HEK293 (cell line): ENCODE measurements around the gene PRICKLE3.
A peak's percentile ranks its signal among the peaks of the same experiment; 100 is the strongest.

Experiments used
- FEZF1 ChIP-seq: fragments of 450-650 bp; formaldehyde crosslinking; IDR thresholded peaks from 2 replicates; pipeline ENCODE4 v1.5.1; 2016; ENCODE audit warnings: missing biosample characterization, missing genetic modification characterization
- GLI4 ChIP-seq: fragments of 450-650 bp; formaldehyde crosslinking; IDR thresholded peaks from 2 replicates; pipeline ENCODE4 v1.5.1; 2016; ENCODE audit warnings: missing biosample characterization, missing genetic modification characterization
- GLIS2 ChIP-seq: fragments of 450-650 bp; formaldehyde crosslinking; IDR thresholded peaks from 2 replicates; pipeline ENCODE4 v1.5.1; 2016; ENCODE audit warnings: missing biosample characterization, missing genetic modification characterization
- HIC1 ChIP-seq: fragments of 450-650 bp; formaldehyde crosslinking; IDR thresholded peaks from 2 replicates; pipeline ENCODE4 v1.5.1; 2016; ENCODE audit warnings: missing biosample characterization, missing genetic modification characterization
- HOXD13 ChIP-seq: sonication (generic); formaldehyde crosslinking; IDR thresholded peaks from 2 replicates; pipeline ENCODE4 v1.8.0; 2022; ENCODE audit warnings: missing genetic modification reagents, borderline replicate concordance
- IKZF3 ChIP-seq: fragments of 450-650 bp; IDR thresholded peaks from 2 replicates; pipeline ENCODE4 v1.5.0; 2018; ENCODE audit warnings: missing biosample characterization, mild to moderate bottlenecking, missing genetic modification characterization, moderate library complexity
- KLF1 ChIP-seq: fragments of 450-650 bp; formaldehyde crosslinking; IDR thresholded peaks from 2 replicates; pipeline ENCODE4 v1.5.1; 2016; ENCODE audit warnings: missing biosample characterization, missing genetic modification characterization
- KLF10 ChIP-seq: fragments of 450-650 bp; IDR thresholded peaks from 2 replicates; pipeline ENCODE4 v1.5.1; 2018; ENCODE audit warnings: missing biosample characterization, mild to moderate bottlenecking, missing genetic modification characterization
- KLF8 ChIP-seq: fragments of 450-650 bp; formaldehyde crosslinking; IDR thresholded peaks from 2 replicates; pipeline ENCODE4 v1.5.1; 2016; ENCODE audit warnings: missing biosample characterization, missing genetic modification characterization
- OSR2 ChIP-seq: fragments of 450-650 bp; formaldehyde crosslinking; IDR thresholded peaks from 2 replicates; pipeline ENCODE4 v1.5.1; 2016; ENCODE audit warnings: missing biosample characterization, missing genetic modification characterization
- PATZ1 ChIP-seq: fragments of 450-650 bp; formaldehyde crosslinking; IDR thresholded peaks from 2 replicates; pipeline ENCODE4 v1.5.1; 2016; ENCODE audit warnings: missing biosample characterization, missing genetic modification characterization
- SP3 ChIP-seq: fragments of 450-650 bp; formaldehyde crosslinking; IDR thresholded peaks from 2 replicates; pipeline ENCODE4 v1.5.1; 2016; ENCODE audit warnings: missing biosample characterization, missing genetic modification characterization
- WT1 ChIP-seq: fragments of 450-650 bp; formaldehyde crosslinking; IDR thresholded peaks from 2 replicates; pipeline ENCODE4 v1.5.1; 2016; ENCODE audit warnings: missing biosample characterization, missing genetic modification characterization
- ZBTB11 ChIP-seq: fragments of 450-650 bp; formaldehyde crosslinking; conservative IDR thresholded peaks from 2 replicates; pipeline ENCODE4 v1.5.1; 2016; ENCODE audit warnings: low read depth, missing biosample characterization, missing genetic modification characterization
- ZNF18 ChIP-seq: fragments of 450-650 bp; formaldehyde crosslinking; IDR thresholded peaks from 2 replicates; pipeline ENCODE4 v1.5.1; 2016; ENCODE audit warnings: missing biosample characterization, missing genetic modification characterization
- ZNF24 ChIP-seq: fragments of 450-650 bp; formaldehyde crosslinking; IDR thresholded peaks from 2 replicates; pipeline ENCODE4 v1.5.1; 2016; ENCODE audit warnings: missing biosample characterization, missing genetic modification characterization
- ZNF341 ChIP-seq: fragments of 450-650 bp; formaldehyde crosslinking; IDR thresholded peaks from 2 replicates; pipeline ENCODE4; 2016; ENCODE audit warnings: low read depth, missing biosample characterization, missing genetic modification characterization
- ZNF362 ChIP-seq: fragments of 450-650 bp; formaldehyde crosslinking; IDR thresholded peaks from 2 replicates; pipeline ENCODE4 v1.5.1; 2016; ENCODE audit warnings: missing biosample characterization, missing genetic modification characterization
- ZNF518A ChIP-seq: fragments of 450-650 bp; formaldehyde crosslinking; conservative IDR thresholded peaks from 2 replicates; pipeline ENCODE4 v1.5.1; 2016; ENCODE audit warnings: low read depth, missing biosample characterization, missing genetic modification characterization
- ZNF561 ChIP-seq: fragments of 450-650 bp; IDR thresholded peaks from 2 replicates; pipeline ENCODE4 v1.5.1; 2018; ENCODE audit warnings: missing biosample characterization, missing genetic modification characterization, borderline replicate concordance
- ZNF629 ChIP-seq: fragments of 450-650 bp; formaldehyde crosslinking; IDR thresholded peaks from 2 replicates; pipeline ENCODE4 v1.5.1; 2017; ENCODE audit warnings: missing biosample characterization, missing genetic modification characterization
- ZSCAN30 ChIP-seq: fragments of 450-650 bp; IDR thresholded peaks from 2 replicates; pipeline ENCODE4 v1.5.1; 2018; ENCODE audit warnings: missing biosample characterization, mild to moderate bottlenecking, missing genetic modification characterization, moderate library complexity
- ZXDB ChIP-seq: fragments of 450-650 bp; formaldehyde crosslinking; IDR thresholded peaks from 2 replicates; pipeline ENCODE4 v1.5.1; 2016; ENCODE audit warnings: missing biosample characterization, missing genetic modification characterization

Gene PRICKLE3

GRCh38 chrX:49190821-49191573 is 4.8 kb upstream of the PRICKLE3 start (continued):
- TF ChIP-seq ZNF18 (tag by site-specific recombination): no peak
- peak; percentile 98 for TF ChIP-seq IKZF3 (tag by site-specific recombination)
- TF ChIP-seq KLF8 (tag by site-specific recombination): peak; percentile 86
- TF ChIP-seq FEZF1 (tag by site-specific recombination): 0 out of 2 replicates have a peak, but pooled peaks have one; percentile 12
- no peak for TF ChIP-seq ZSCAN30
- peak; percentile 73 for TF ChIP-seq ZXDB
- 0 out of 2 replicates have a peak, but pooled peaks have one; percentile 28 for TF ChIP-seq WT1
- peak; percentile 82 for TF ChIP-seq ZNF341
- peak; percentile 27; the same call in 1 of the 2 replicates for TF ChIP-seq OSR2 (tag by site-specific recombination)
- peak; percentile 88; the same call in 1 of the 2 replicates for TF ChIP-seq HIC1 (tag by site-specific recombination)
- TF ChIP-seq ZNF24 (tag by site-specific recombination): 0 out of 2 replicates have a peak, but pooled peaks have one; percentile 39
- peak; percentile 95 for TF ChIP-seq SP3 (tag by site-specific recombination)
- TF ChIP-seq ZBTB11 (tag by site-specific recombination): no peak
- TF ChIP-seq KLF1 (tag by site-specific recombination): peak; percentile 78
- TF ChIP-seq ZNF561 (tag by site-specific recombination): 0 out of 2 replicates have a peak, but pooled peaks have one; percentile 29
- TF ChIP-seq ZNF629 (tag by site-specific recombination): peak; percentile 70
- TF ChIP-seq GLIS2 (tag by site-specific recombination): 0 out of 2 replicates have a peak, but pooled peaks have one; percentile 51
- TF ChIP-seq GLI4 (tag by site-specific recombination): no peak
- TF ChIP-seq ZNF518A: peak; percentile 47
- peak; percentile 95 for TF ChIP-seq KLF10 (tag by site-specific recombination)
- peak; percentile 88 for TF ChIP-seq ZNF362 (tag by site-specific recombination)
- peak; percentile 85 for TF ChIP-seq PATZ1 (tag by site-specific recombination)
- TF ChIP-seq HOXD13 (CRISPR knock-in tag): peak; percentile 70; the same call in 1 of the 2 replicates
